Neural cell (in vitro differentiated cells): ENCODE data around the gene CERS1.

Experiments used
- CTCF ChIP-seq: fragments of 450-650 bp; IDR thresholded peaks from 2 replicates; pipeline ENCODE4 v1.5.1; 2014; ENCODE audit warnings: antibody characterized with exemption, mild to moderate bottlenecking, moderate library complexity; ENCODE audit not compliant: poor library complexity, severe bottlenecking
- EZH2 ChIP-seq: fragments of 200-600, 300-800 bp; shearing (Covaris generic), sonication (generic); IDR thresholded peaks from 2 replicates; pipeline ENCODE4 v1.6.1; 2014; ENCODE audit warnings: antibody characterized with exemption, low read length, borderline replicate concordance, mild to moderate bottlenecking; ENCODE audit not compliant: insufficient read depth, poor library complexity, severe bottlenecking

- TF ChIP-seq CTCF (no peak), EZH2 (no peak)
Observed at GRCh38 chr19:18860302-18860700, 35.7 kb downstream of the CERS1 start.
